GM21723 (cell line): ENCODE results near the gene ZNF157.

Experiments used
- ATAC-seq: cut with Tn5 transposase; IDR thresholded peaks from one replicate; pipeline ENCODE4 v1.9.1; 2021; ENCODE audit warnings: mild to moderate bottlenecking, moderate library complexity; ENCODE audit not compliant: unreplicated experiment

Gene ZNF157

GRCh38 chrX:47446431-47446830, 76.1 kb downstream of the ZNF157 start:
- no peak for ATAC-seq

- no peak for ATAC-seq
Observed at GRCh38 chrX:47446971-47447370, 76.6 kb downstream of the ZNF157 start.

- ATAC-seq: no peak
Observed at GRCh38 chrX:47447607-47448006, 77.2 kb downstream of the ZNF157 start.

- ATAC-seq: no peak
Observed at GRCh38 chrX:47448165-47448806, 77.9 kb downstream of the ZNF157 start.

- no peak for ATAC-seq
Observed at GRCh38 chrX:47452112-47452511, 81.7 kb downstream of the ZNF157 start.

- ATAC-seq: no peak
Observed at GRCh38 chrX:47456080-47456479, 85.7 kb downstream of the ZNF157 start.

GRCh38 chrX:47458528-47458927, 88.2 kb downstream of the ZNF157 start:
- ATAC-seq: no peak

GRCh38 chrX:47460561-47460960, 90.2 kb downstream of the ZNF157 start:
- no peak for ATAC-seq
